Skin of body (tissue), 2 donors: ENCODE results near the gene MAFG. TPM values are rescaled to one million over a fixed set of nuclear protein-coding genes. Genes with fewer than 3 reads are reported as not detected.

Source experiments
- DNase-seq: peaks from one replicate; lab custom pipeline; 2025; lab: John Stamatoyannopoulos, UW
- total RNA-seq: library from RNA; depleted of rRNA; stranded (reverse); fragments of >200 nt; gene quantifications from one replicate; pipeline ENCODE4 v1.2.3, GENCODE V29; 2014

The MAFG gene
- total RNA-seq, 1 donor from 2014 or later, result 8.1 TPM

DNA sequence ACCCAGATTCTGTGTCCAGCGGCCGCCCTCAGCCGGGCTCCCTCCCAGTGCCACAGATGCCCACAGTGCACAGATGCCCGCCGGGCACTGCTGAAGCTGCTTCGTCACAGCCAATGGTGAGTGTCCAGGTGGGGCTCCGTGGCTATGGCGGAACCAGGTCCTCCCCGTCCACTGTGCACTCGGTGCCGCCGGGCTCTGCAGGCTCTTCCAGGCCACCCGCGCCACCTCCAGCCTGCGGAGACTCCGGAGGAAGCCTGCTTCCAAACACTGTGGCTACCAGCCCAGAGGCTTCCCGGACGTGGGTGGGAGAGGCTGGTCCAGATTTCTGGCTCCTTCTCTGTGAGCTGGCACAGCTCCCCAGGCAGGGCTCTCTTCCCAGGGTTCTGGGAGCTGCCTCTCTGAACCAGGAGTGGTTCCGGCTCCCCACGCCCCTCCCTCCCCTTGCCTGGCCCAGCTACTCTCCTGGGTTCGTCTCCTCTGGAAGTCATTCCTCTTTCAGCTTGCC is 12.4 kb upstream of the MAFG start:
- no peak for DNase-seq

DNA sequence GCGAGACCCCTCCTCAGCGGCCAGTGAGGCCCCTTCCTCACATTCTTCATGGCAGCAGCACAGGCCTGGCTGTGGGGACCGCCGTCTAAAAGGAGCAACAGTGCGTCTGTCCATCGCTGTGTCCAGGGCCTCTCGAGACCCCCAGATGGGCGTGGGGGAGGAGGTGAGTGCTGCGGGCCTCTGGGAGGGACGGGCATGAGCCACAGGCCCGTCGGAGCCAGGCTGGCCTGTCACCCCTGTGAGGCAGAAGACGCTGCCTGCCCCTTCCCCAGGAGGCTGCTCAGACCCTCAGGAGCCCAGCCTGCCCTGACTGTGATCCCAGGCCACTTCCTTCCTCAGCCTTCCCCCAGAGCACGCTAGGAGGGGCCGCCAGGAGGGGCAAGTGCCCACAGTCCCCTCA is 11.7 kb upstream of the MAFG start:
- no peak for DNase-seq

- DNase-seq, result no peak
These were observed 8.2 kb upstream of the MAFG start for GRCh38 chr17:81935709-81936084.

GRCh38 chr17:81934850-81935708 is 7.5 kb upstream of the MAFG start:
- no peak for DNase-seq

DNA sequence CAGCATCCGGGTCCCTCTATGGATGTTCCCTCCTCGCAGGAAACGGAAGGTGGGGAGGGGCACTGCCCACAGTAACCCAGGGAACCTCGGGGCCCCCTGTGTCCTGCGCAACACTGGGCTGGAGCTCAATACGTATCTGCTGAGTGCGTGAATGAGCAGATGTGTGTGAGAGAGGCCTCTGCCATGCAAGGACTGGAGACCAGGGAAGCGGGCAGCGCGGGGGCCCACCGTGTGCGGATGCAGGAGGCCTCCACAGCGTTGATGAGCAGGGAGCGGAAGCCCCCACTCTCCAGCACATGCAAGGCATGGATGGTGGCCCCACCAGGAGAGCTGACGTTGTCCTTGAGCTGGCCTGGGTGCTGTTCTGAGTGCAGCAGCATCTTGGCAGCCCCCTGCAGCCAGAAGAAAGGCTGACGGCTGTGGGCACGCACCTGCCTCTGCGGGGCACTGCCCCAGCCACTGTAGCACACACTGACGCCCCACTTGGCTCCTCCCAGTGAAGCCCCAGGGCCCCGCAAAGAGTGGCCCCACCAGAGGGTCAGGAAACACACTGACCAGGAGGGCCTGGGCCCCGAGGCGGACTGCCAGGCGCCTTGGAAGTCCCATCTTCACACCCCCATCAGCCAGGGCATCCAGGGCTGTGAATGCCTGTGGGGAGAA is 6.7 kb upstream of the MAFG start:
- DNase-seq, result no peak

DNA sequence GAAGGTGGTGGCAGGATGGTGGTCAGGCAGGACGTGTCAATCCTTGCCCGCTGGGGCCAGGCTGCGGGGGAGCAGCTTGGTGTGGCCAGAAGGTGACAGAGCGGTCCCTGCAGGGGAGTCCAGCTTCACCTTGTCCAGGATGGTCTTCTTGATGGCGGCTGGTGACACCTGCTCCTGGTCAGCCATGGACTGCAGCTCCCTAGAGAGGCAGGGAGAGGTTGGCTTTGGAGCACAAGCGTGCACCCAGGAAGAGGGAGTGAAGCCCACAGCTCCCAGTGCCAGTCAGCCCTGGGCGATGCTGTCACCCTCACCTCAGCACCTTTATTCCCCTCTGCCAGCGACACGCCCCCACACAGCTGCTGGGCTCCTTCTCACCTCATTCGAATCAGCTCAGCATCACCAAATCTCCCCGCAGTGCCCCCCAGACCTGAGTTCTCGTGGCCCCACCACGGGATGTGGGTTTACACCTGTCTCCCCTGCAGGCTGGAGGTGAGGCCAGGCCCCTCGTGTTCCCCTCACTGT is 5.7 kb upstream of the MAFG start:
- DNase-seq, result no peak

GRCh38 chr17:81932333-81932983 is 4.9 kb upstream of the MAFG start:
- no peak for DNase-seq

DNA sequence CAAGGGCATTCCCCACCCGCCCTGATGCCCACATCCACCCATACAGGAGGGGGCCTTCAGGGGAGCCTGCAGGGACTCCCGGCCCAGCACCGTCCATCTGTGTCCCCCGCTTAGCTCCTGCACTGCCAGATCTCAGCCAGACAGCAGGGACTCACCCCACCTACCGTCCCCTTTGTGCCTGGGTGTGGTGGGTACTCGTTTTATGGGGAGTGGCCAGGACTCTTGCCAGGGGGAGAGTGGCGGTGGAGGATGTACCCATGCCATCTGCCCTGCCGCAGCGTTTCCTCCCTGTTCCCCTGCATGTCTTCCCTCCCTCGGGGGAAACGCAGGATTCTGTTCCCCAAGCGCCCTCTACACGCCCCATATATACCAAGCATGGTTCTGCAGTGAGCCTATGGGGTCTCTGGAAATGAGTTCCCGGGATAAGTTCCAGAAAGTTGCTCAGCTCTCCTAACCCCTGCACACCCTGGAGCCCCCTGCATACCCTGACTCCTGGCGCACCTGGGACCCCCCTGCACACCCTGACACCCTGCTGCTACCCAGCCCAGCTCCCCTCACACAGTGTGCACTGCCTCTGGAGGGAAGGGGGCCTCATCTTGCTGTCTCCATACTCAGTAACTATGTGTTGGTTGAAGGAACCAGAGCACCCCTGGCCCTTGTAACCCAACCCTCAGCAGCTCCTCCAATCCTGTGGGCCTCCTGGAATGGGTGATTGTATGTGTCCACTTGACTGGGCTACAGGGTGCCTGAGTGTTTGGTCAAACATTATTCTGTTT is 4.2 kb upstream of the MAFG start:
- DNase-seq, result no peak

DNA sequence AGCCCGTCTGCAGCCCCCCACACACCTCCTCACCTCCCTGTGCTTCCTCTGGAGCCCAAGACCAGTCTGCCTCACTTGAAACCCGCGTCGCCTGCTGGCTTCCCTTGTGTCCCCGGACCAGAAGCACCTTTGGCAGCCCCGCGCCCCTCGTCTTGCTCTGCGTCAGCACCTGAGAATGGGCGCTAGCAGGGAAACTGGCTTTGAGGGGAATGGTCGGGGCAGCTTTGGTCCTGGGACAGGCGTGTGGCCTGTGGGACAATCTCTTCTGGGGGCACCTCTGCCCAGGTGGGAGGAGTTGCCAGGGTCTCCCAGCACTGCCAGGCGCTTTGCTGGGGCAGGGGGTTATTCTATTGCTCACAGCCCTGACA is 3.6 kb upstream of the MAFG start:
- DNase-seq, result no peak

DNA sequence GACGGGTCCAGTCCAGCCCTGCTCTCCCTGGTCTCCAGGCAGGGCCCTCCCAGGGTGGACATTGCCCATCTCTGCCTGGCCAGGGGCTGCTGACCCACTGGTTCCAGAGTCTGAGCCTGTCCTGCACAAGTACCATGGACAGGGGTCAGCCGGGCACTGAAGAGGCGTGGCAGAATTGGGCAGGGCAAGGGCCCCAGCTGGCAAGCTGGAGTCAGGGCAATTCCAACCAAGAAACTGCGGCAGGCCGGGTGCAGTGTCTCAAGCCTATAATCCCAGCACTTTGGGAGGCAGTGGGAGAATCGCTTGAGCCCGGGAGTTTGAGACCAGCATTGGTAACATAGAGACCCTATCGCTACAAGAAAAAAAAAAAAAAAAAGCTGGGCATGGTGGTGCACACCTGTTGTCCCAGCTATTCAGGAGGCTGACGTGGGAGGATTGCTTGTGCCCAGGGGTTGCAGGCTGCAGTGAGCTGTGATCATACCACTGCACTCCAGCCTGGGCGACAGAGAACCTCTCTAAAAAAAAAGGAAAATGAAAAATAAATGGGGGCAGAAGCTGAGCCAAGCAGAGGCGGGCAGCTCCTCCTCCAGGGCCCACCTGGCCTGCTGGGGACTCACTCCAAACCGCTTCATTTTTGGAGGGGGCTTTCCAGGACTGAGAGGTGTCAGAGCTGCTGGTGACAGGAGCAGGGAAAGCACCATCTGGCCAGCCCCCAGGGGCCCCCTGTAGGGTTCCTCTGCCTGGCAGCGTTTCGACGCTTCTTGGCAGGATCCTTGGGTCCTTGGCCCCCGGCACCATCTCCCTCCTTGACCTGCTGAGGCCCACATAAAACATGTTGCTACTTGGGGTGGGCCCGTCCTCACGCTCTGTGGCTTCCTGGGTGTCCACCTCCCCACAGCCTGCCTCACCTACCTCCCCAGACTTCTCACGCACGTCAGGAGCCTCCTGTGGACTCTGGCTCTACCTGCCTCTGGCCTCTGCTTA is 2.9 kb upstream of the MAFG start:
- DNase-seq, result no peak

DNA sequence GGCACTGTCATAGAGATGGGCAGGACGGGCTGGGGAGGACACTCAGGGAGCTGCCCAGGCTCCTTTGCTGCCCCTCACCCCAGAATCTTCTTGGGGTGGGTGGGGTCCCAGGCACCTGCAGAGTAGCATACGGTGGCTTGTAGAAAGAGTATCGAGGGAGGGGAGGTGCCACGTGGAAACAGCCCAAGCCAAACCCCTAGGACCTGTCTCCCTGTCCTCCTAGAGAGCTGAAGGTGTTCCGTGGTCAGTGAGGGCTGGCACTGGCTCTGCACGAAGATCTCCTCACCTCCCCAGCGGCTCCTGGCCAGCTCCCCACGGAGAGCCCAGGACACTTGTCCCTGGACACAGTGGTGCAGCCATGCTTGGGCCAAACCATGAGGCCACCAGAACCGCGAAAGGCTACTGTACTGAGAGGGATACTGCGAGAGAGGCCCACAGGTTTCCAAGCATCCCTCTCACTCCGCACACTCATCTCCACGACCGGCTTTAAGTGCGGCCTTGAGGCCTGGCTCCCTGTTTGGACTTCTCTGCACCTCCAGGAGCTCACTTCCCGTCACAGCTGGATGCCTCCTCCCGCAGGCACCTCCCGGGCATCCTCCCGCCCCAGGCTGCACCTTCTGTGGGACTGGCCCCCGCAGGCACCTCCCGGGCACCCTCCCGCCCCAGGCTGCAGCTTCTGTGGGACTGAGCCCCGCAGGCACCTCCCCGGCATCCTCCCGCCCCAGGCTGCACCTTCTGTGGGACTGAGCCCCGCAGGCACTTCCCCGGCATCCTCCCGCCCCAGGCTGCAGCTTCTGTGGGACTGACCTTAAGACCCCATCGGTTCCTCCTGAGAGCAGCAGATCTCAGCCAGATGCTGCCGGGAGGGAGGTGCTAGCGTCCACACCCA is 2.0 kb upstream of the MAFG start:
- DNase-seq, result no peak

GRCh38 chr17:81928544-81929252 is 1.2 kb upstream of the MAFG start:
- DNase-seq, result no peak

- DNase-seq, result no peak
These were observed 333 bp downstream of the MAFG start for GRCh38 chr17:81927152-81927652.

DNA sequence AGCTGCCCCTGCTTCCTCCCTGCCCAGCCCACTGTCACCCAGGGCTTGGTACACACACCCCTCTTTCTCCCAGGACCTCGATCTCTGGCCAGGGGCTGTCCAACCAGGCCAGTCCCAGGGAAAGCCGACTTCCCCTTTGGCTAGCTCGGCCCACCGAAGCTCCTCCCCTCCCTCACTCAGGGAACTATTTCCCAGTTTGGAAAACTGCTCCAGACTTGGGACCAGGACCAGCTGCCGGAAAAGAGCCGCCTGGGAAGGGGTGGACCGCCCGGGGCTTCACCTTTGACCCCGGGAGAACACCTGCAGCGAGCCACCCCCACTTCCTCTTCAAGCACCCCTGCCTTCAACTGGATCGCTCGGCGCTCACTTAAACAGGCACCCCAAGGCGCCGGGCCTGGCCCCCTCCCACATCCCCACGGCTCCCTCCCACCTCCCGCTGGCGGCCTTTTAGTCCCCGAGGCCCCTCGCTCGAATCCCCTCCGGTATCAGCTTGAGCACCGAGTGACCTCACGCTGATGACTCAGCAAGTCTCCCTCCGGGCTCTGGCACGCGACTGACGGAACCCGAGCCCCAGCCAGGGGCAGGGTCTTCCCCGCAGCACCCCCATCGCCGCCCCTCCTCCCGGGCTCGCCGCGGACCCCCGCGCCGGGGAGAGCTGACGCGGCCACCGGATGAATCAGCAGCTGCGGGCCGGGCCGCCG is 934 bp downstream of the MAFG start:
- DNase-seq, result no peak

DNA sequence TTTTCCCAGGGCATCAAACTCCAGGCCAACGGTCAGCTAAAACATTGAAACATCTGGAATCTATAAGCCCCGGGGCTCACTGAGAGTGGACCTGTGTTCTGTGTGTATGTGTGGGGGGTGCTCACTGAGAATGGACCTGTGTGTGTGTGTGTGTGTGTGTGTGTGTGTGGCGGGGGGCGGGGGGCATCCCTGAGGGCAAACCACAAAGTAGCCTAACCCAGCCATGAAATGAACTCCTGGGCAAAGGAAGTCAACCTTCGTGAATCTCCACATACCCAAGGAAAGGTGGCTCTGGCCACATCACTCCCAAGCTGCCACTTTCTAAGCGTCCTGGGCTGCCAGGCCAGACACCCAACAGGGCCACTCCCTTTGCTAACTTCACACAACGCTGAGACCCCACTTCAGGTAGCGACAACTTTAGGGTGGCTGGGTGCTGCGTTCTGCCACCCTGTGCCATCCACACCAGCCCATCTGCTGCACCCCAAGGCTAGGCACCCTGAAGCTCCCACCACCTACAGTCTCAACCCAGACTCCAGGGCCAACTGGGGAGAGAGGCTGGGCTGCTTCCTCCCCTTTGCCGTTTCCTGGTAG is 1.6 kb downstream of the MAFG start:
- DNase-seq, result no peak

DNA sequence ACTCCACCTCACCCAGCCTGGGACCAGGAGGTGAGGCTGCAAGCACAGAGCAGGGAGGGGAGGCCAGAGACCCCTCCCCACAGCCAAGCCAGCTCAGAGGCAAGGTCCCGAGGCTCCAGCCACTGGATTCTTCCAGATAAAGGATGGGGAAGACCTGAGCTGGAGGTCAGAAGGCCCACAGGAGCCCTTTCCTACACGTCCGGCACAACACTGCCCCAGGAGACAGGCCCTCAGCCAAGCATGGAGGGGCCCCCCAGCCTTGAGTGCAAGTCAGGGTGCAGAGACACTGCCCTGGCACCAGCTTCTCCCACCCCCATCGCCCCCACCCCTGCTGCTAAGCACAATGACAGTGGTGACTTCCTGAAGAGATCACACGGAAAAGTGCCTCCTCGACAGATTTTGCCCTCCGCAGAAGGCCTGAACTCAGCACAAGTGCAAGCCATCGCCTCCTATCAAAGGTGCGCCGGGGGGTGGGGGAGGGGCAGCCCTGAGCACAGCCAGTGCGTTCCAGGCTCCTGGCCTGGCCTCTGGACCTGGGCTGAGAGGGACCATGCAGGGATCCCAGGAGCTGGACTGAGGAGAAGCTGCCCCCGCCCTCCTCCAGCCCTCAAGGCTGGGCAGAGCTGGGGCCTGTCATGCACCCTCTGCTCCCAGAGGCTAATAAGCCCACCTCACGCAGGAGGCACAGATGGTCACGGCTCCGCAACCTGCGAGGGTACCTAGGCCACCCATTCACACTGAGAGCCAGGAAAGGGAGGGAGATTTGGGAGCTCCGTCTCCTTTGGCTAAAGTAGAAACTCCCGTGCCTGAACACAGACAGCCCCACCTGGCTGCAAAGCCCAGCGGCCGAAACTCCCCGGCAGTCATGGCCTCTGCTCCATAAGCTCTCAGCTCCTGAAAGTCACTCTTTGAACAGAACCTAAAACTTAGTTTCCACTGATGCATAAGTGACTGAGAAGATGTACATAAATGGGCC is 2.7 kb downstream of the MAFG start:
- no peak for DNase-seq
